Measurements from ENCODE around the gene STK11IP.
A peak's percentile ranks its signal among the peaks of the same experiment; 100 is the strongest.

The STK11IP gene

GRCh38 chr2:219621935-219622334 is 24.3 kb downstream of the STK11IP start:
- no peak for DNase-seq

- DNase-seq: no peak
Measured at GRCh38 chr2:219622472-219622871, 24.8 kb downstream of the STK11IP start.

GRCh38 chr2:219624565-219624964 is 26.9 kb downstream of the STK11IP start:
- no peak for DNase-seq

GRCh38 chr2:219625179-219625578 is 27.5 kb downstream of the STK11IP start:
- DNase-seq: no peak

GRCh38 chr2:219626540-219626939 is 28.9 kb downstream of the STK11IP start:
- DNase-seq: no peak

- peak; percentile 1 for DNase-seq
Measured at GRCh38 chr2:219627103-219628100, 29.7 kb downstream of the STK11IP start, which contains the start of gene SLC4A3. Gene SLC4A3, plus strand, starts transcription at chr2:219627630. Its CDS starts 363 bp downstream, at chr2:219627993.

GRCh38 chr2:219628235-219628985 is 30.8 kb downstream of the STK11IP start:
- no peak for DNase-seq

- no peak for DNase-seq
Measured at GRCh38 chr2:219628986-219629901, 31.6 kb downstream of the STK11IP start.

- DNase-seq: no peak
Measured at GRCh38 chr2:219629976-219630695, 32.5 kb downstream of the STK11IP start.

GRCh38 chr2:219630770-219631405 is 33.2 kb downstream of the STK11IP start:
- no peak for DNase-seq

GRCh38 chr2:219631406-219631891 is 33.8 kb downstream of the STK11IP start:
- DNase-seq: no peak

GRCh38 chr2:219631904-219632759 is 34.5 kb downstream of the STK11IP start:
- DNase-seq: no peak

GRCh38 chr2:219632760-219633105 is 35.1 kb downstream of the STK11IP start:
- no peak for DNase-seq

GRCh38 chr2:219633276-219634065 is 35.8 kb downstream of the STK11IP start:
- DNase-seq: no peak

- no peak for DNase-seq
Measured at GRCh38 chr2:219634171-219634940, 36.7 kb downstream of the STK11IP start.

GRCh38 chr2:219634951-219635751 is 37.5 kb downstream of the STK11IP start:
- DNase-seq: no peak

GRCh38 chr2:219636144-219636915 is 38.7 kb downstream of the STK11IP start:
- no peak for DNase-seq

Measured in kidney glomerular epithelial cell (primary cell).